Esophagus muscularis mucosa (tissue), 4 donors: Measurements from ENCODE around the gene ERBB2. TPM values are rescaled to one million over a fixed set of nuclear protein-coding genes. Genes with fewer than 3 reads are reported as not detected.

ENCODE experiments used
- DNase-seq: peaks from one replicate; pipeline ENCODE4 v3.0.0-alpha.2; 2017; ENCODE audit errors: extremely low spot score
- H3K27ac ChIP-seq, 4 donors: fragments of 200-600 bp; sonication (generic); replicated peaks in 1 of 4; 1 replicate in 3 of 4; 2 replicates in 1 of 4; pipeline ENCODE4 v1.5.1; 2016 to 2019; ENCODE audit warnings: mild to moderate bottlenecking in 1 of 4
- H3K27me3 ChIP-seq, 4 donors: fragments of 200-600 bp; sonication (generic); one replicate each; pipeline versions ENCODE4 v1.5.1 to v1.6.0; 2016 to 2019
- H3K36me3 ChIP-seq, 4 donors: fragments of 200-600 bp; sonication (generic); one replicate each; pipeline ENCODE4 v1.5.1; 2016 to 2019
- H3K4me1 ChIP-seq, 4 donors: fragments of 200-600 bp; sonication (generic); one replicate each; pipeline ENCODE4 v1.5.1; 2016 to 2019
- H3K4me3 ChIP-seq, 4 donors: fragments of 200-600 bp; sonication (generic); 1 replicate in 2 of 4; 2 replicates in 2 of 4; pipeline ENCODE4 v1.5.1; 2016 to 2019; ENCODE audit warnings: mild to moderate bottlenecking in 4 of 4, moderate library complexity in 1 of 4
- H3K9me3 ChIP-seq, 4 donors: fragments of 200-600 bp; sonication (generic); 1 replicate in 3 of 4; 2 replicates in 1 of 4; pipeline ENCODE4 v1.5.1; 2016 to 2019
- CTCF ChIP-seq, 3 experiments: fragments of 200-600 bp in 2 of 3; fragments of 450-650 bp in 1 of 3; sonication (generic) in 2 of 3; IDR thresholded peaks; one replicate each; pipeline ENCODE4 v1.5.1; 2017 to 2019; ENCODE audit warnings: antibody characterized with exemption in 3 of 3, mild to moderate bottlenecking in 2 of 3, moderate library complexity in 1 of 3
- EP300 ChIP-seq: sonication (generic); formaldehyde crosslinking; IDR thresholded peaks from one replicate; pipeline ENCODE4 v1.6.1; 2017; ENCODE audit warnings: antibody characterized with exemption
- POLR2A ChIP-seq: fragments of 450-650 bp; IDR thresholded peaks from one replicate; pipeline ENCODE4 v1.6.1; 2017; ENCODE audit warnings: antibody characterized with exemption, moderate library complexity, mild to moderate bottlenecking, low read depth
- POLR2AphosphoS5 ChIP-seq, 2 donors: sonication (generic); formaldehyde crosslinking; IDR thresholded peaks; one replicate each; pipeline ENCODE4 v1.6.1; 2017; ENCODE audit warnings: antibody characterized with exemption in 2 of 2
- WGBS: methylation state at CpG from one replicate; pipeline ENCODE4 v1.1.5; 2018; 5-methylcytosine and 5-hydroxymethylcytosine counted together
- intact Hi-C: fragments of 100-400 bp; cut with DNase I; formaldehyde crosslinking; loops from one replicate; pipeline ENCODE4 v1.15.1; 2023
- total RNA-seq, 4 donors: library from RNA; depleted of rRNA; stranded (reverse); fragments of >200 nt; gene quantifications; one replicate each; pipeline versions ENCODE4 v1.1.0 to v1.2.1, GENCODE V29; 2016

ERBB2 gene
- total RNA-seq, 4 donors from 2014 or later: 36.8 to 67.7 (median 57.7) TPM

DNA sequence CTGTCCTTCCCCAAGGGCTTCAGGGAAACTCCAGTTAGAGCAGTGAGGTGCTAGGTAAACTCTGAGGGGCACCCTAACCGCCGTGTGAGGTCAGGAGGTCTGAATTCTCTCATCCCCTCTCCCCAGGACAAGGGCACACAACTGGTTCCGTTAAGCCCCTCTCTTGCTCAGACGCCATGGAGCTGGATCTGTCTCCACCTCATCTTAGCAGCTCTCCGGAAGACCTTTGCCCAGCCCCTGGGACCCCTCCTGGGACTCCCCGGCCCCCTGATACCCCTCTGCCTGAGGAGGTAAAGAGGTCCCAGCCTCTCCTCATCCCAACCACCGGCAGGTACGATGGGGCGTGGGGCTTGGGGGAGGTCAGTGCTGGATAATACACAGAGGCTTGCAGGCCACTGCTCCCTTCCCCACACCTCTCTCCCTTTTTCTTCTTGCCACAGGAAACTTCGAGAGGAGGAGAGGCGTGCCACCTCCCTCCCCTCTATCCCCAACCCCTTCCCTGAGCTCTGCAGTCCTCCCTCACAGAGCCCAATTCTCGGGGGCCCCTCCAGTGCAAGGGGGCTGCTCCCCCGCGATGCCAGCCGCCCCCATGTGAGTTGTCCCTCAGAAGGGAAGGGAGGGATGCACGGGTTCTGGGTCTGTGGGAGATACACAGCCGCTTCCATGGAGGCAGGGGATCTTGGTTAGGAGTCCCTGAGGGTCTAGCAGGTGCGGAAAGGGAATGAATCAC, 42.4 kb downstream of the ERBB2 start:
- H3K27ac ChIP-seq: no peak overlapping the region
- WGBS: 79% methylated on average over 18 of the region's 18 CpGs
- no peaks in the 10 kb centered on the region for H3K9me3 ChIP-seq
- intact Hi-C loops: no loop called here
- no peak for DNase-seq
- H3K4me3 ChIP-seq: no peak overlapping the region
- H3K4me1 ChIP-seq: peaks cover 29 to 34% (median 33%) of the 10 kb centered on the region in 4 donors
- TF ChIP-seq CTCF (IDR thresholded peaks at IDR 0.05) (no peak), POLR2A (no peak), POLR2AphosphoS5 (IDR thresholded peaks at IDR 0.05) (no peak), EP300 (no peak)
- H3K27me3 ChIP-seq: peaks cover 10 to 84% (median 34%) of the 10 kb centered on the region in 4 donors
- H3K36me3 ChIP-seq: no peaks in the 10 kb centered on the region

- TF ChIP-seq EP300 (no peak), CTCF (IDR thresholded peaks at IDR 0.05) (no peak), POLR2AphosphoS5 (IDR thresholded peaks at IDR 0.05) (no peak), POLR2A (no peak)
- H3K27me3 ChIP-seq: peaks cover 4 to 78% (median 28%) of the 10 kb centered on the region in 4 donors
- no peak for DNase-seq
- H3K36me3 ChIP-seq: no peaks in the 10 kb centered on the region
- 88% methylated on average over 21 of the region's 21 CpGs for WGBS
- H3K4me1 ChIP-seq: peaks cover 25 to 32% (median 27%) of the 10 kb centered on the region in 4 donors
- intact Hi-C loops: no loop called here
- no peak overlapping the region for H3K27ac ChIP-seq
- no peaks in the 10 kb centered on the region for H3K9me3 ChIP-seq
- no peak overlapping the region for H3K4me3 ChIP-seq
Measured at GRCh38 chr17:39742856-39743436, 43.1 kb downstream of the ERBB2 start.

GRCh38 chr17:39744075-39744835, 44.4 kb downstream of the ERBB2 start:
- intact Hi-C loops: no loop called here
- no peaks in the 10 kb centered on the region for H3K9me3 ChIP-seq
- H3K27me3 ChIP-seq: peaks cover 0 to 65% (median 17%) of the 10 kb centered on the region in 4 donors
- no peak overlapping the region for H3K4me3 ChIP-seq
- no peak overlapping the region for H3K27ac ChIP-seq
- no peak for DNase-seq
- TF ChIP-seq EP300: no peak
- no peak for TF ChIP-seq POLR2A
- no peak for TF ChIP-seq POLR2AphosphoS5 (IDR thresholded peaks at IDR 0.05)
- TF ChIP-seq CTCF (IDR thresholded peaks at IDR 0.05): no peak
- peaks cover 12 to 19% (median 14%) of the 10 kb centered on the region in 4 donors for H3K4me1 ChIP-seq
- no peaks in the 10 kb centered on the region for H3K36me3 ChIP-seq
- WGBS: 86% methylated on average over 15 of the region's 16 CpGs

DNA sequence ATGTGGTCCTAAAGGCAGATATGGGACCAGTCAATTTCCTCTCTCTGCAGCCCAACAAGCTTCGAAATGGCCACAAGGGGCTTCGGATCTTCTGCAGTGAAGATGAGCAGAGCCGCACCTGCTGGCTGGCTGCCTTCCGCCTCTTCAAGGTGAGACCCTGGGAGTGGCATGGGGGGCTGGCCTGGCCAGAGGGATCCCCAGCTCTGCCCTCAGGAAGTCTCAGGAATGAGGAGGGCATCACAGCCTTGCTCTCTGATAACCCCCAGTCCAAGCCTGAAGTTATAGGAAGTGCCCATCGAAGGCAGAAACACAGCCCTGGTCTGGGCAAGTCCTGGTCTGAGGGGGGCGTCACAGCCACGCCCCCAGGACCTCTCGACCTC, 45.0 kb downstream of the ERBB2 start:
- Histone ChIP-seq H3K4me3 (no peak overlapping the region), H3K27me3 (peaks cover 0 to 59% (median 11%) of the 10 kb centered on the region in 4 donors), H3K4me1 (peaks cover 6 to 13% (median 8%) of the 10 kb centered on the region in 4 donors), H3K27ac (no peak overlapping the region), H3K9me3 (no peaks in the 10 kb centered on the region), H3K36me3 (no peaks in the 10 kb centered on the region)
- TF ChIP-seq CTCF (IDR thresholded peaks at IDR 0.05): no peak
- TF ChIP-seq EP300: no peak
- TF ChIP-seq POLR2A: no peak
- no peak for TF ChIP-seq POLR2AphosphoS5 (IDR thresholded peaks at IDR 0.05)
- 75% methylated on average over 8 of the region's 8 CpGs for WGBS
- intact Hi-C loops: no loop called here
- DNase-seq: no peak
